GM12892 (cell line): Measurements from ENCODE around the gene ANKH.

ENCODE experiments used
- POLR2A ChIP-seq: IDR thresholded peaks from 2 replicates; pipeline ENCODE4 v1.6.1; 2011; ENCODE audit warnings: low read depth, low read length, control low read depth
- POLR2AphosphoS5 ChIP-seq: IDR thresholded peaks from 2 replicates; pipeline ENCODE4 v1.6.1; 2011; ENCODE audit warnings: low read depth, low read length, control low read depth
- TAF1 ChIP-seq: IDR thresholded peaks from 2 replicates; pipeline ENCODE4 v1.6.1; 2011; ENCODE audit warnings: low read depth, mild to moderate bottlenecking, control low read depth, low read length, borderline replicate concordance

- TF ChIP-seq POLR2A (no peak), TAF1 (no peak), POLR2AphosphoS5 (no peak)
Observed at GRCh38 chr5:14765587-14765986, 106.0 kb downstream of the ANKH start.
